ENCODE data around the gene LCK. TPM values are rescaled to one million over a fixed set of nuclear protein-coding genes. Genes with fewer than 3 reads are reported as not detected.

The LCK gene
- polyA plus RNA-seq, 1 donor from 2014 or later: not detected

DNA sequence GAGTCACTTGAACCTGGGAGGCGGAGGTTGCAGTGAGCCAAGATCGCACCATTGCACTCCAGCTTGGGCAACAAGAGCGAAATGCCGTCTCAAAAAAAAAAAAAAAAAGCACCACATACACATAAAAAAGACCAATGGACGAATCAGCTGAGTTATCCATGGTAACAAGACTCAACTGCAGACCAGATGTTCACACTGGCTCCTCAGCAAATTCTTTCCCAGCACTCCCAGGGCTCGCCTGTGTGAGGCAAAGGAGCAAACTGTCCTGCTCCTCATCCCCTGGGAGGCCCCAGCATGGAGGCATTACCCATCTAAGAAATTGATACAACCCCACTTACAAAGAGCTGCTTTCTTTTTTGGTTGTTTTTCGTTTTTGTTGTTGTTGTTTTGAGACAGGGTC is 32.0 kb upstream of the LCK start (continued):
- TF ChIP-seq SMC3 (conservative IDR thresholded peaks at IDR 0.05; ENCODE audit: poor library complexity): no peak
- no peak for TF ChIP-seq EZH2 (IDR thresholded peaks at IDR 0.05; ENCODE audit: borderline replicate concordance, insufficient read depth, low read length, poor library complexity, severe bottlenecking)

DNA sequence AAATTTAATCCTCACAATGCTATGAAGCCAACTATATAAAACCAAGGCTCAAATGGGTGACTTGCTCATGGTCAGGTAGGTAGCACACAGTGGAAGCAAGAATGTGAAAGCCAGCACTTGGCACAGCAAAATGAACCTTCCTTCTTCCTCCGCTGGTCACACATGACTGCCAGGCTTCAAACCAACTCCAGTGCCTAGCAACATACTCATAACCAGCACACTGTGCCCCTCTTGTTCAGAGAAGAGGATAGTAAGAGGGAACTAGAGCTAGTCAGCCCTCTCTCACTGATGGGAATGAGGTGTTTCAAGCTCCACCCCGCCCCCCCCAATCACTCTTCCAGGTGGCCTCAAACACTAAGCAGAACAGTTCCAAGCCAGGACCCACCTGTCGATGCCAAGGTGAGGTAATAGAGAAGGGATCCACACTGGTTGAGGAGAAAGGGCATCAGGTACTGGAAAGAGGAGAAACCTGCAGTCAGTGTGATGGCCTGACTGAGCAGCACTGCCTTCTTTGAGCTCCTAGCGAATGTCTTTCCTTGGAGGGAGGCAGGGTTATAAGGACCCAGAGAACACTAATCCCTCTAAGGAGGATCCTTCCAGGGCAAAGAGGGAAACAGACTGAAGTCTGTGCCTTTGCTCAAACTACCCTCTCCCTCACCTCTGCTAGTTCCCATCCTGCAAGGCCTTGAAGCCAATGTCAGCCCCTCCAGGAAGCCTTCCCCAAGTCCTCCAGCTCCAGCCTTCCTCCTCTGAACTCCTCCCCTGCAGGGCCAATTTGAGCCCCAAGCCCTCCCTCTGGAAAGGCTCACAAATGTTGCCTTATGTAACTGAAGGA is 30.1 kb upstream of the LCK start:
- Histone ChIP-seq H3K9me3 (ENCODE audit: low read length) (no peaks in the 10 kb centered on the region), H4K20me1 (ENCODE audit: insufficient read depth) (no peaks in the 10 kb centered on the region), H3K9ac (ENCODE audit: low read length) (peak overlapping the region; percentile 89), H3K4me2 (ENCODE audit: low read length) (peak overlapping the region; percentile 93), H3K4me3 (ENCODE audit: low read length) (peak overlapping the region; percentile 80), H3F3A (ENCODE audit: insufficient read depth, low read length, poor library complexity, severe bottlenecking) (no peaks in the 10 kb centered on the region), H3K9me2 (ENCODE audit: insufficient read depth, low read length) (no peaks in the 10 kb centered on the region), H3K27ac (ENCODE audit: low read length) (peak overlapping the region; percentile 89), H2AFZ (ENCODE audit: low read depth, low read length) (no peak overlapping the region), H3K27me3 (ENCODE audit: insufficient read depth, low read depth, low read length) (no peaks in the 10 kb centered on the region), H3K36me3 (ENCODE audit: insufficient read depth, low read length) (peaks cover 5% of the 10 kb centered on the region), H3K79me2 (replicated peaks; ENCODE audit: insufficient read depth, low read length) (peaks cover 22% of the 10 kb centered on the region)
- TF ChIP-seq EP300 (conservative IDR thresholded peaks at IDR 0.05; ENCODE audit: poor library complexity, severe bottlenecking) (no peak), RAD21 (conservative IDR thresholded peaks at IDR 0.05) (no peak), EZH2 (IDR thresholded peaks at IDR 0.05; ENCODE audit: borderline replicate concordance, insufficient read depth, low read length, poor library complexity, severe bottlenecking) (no peak), SMC3 (conservative IDR thresholded peaks at IDR 0.05; ENCODE audit: poor library complexity) (no peak), POLR2AphosphoS5 (IDR thresholded peaks at IDR 0.05) (no peak), MXI1 (conservative IDR thresholded peaks at IDR 0.05; ENCODE audit: poor library complexity, severe bottlenecking) (no peak), TAF1 (IDR thresholded peaks at IDR 0.05; ENCODE audit: low read depth) (no peak)
- TF ChIP-seq, protein P1, sequence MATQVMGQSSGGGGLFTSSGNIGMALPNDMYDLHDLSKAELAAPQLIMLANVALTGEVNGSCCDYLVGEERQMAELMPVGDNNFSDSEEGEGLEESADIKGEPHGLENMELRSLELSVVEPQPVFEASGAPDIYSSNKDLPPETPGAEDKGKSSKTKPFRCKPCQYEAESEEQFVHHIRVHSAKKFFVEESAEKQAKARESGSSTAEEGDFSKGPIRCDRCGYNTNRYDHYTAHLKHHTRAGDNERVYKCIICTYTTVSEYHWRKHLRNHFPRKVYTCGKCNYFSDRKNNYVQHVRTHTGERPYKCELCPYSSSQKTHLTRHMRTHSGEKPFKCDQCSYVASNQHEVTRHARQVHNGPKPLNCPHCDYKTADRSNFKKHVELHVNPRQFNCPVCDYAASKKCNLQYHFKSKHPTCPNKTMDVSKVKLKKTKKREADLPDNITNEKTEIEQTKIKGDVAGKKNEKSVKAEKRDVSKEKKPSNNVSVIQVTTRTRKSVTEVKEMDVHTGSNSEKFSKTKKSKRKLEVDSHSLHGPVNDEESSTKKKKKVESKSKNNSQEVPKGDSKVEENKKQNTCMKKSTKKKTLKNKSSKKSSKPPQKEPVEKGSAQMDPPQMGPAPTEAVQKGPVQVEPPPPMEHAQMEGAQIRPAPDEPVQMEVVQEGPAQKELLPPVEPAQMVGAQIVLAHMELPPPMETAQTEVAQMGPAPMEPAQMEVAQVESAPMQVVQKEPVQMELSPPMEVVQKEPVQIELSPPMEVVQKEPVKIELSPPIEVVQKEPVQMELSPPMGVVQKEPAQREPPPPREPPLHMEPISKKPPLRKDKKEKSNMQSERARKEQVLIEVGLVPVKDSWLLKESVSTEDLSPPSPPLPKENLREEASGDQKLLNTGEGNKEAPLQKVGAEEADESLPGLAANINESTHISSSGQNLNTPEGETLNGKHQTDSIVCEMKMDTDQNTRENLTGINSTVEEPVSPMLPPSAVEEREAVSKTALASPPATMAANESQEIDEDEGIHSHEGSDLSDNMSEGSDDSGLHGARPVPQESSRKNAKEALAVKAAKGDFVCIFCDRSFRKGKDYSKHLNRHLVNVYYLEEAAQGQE (IDR thresholded peaks at IDR 0.05; ENCODE audit: borderline replicate concordance): no peak
- TF ChIP-seq, protein P2, sequence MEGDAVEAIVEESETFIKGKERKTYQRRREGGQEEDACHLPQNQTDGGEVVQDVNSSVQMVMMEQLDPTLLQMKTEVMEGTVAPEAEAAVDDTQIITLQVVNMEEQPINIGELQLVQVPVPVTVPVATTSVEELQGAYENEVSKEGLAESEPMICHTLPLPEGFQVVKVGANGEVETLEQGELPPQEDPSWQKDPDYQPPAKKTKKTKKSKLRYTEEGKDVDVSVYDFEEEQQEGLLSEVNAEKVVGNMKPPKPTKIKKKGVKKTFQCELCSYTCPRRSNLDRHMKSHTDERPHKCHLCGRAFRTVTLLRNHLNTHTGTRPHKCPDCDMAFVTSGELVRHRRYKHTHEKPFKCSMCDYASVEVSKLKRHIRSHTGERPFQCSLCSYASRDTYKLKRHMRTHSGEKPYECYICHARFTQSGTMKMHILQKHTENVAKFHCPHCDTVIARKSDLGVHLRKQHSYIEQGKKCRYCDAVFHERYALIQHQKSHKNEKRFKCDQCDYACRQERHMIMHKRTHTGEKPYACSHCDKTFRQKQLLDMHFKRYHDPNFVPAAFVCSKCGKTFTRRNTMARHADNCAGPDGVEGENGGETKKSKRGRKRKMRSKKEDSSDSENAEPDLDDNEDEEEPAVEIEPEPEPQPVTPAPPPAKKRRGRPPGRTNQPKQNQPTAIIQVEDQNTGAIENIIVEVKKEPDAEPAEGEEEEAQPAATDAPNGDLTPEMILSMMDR (IDR thresholded peaks at IDR 0.05; ENCODE audit: poor library complexity, severe bottlenecking): no peak

DNA sequence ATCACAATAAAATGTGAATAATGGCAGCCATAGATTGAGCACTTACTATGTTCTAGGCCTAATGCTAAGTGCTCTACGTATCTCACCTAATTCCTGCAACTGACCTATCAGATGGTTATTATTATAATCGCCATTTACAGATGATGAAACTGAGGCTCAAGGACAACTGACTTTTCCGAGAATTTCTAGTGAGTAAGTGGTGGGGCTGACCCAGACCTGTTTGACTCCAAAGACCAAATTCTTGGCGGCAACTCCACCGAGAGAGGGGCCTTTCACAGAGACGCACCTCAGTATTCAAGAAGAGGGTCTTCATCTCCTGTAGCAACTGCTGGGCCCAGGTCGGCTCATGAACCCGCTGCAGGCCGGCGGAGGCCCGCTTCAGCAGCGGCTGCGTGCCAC is 29.5 kb upstream of the LCK start:
- Histone ChIP-seq H3F3A (ENCODE audit: insufficient read depth, low read length, poor library complexity, severe bottlenecking) (no peaks in the 10 kb centered on the region), H4K20me1 (ENCODE audit: insufficient read depth) (no peaks in the 10 kb centered on the region), H3K27me3 (ENCODE audit: insufficient read depth, low read depth, low read length) (no peaks in the 10 kb centered on the region), H3K4me3 (ENCODE audit: low read length) (peak overlapping the region; percentile 80), H3K9ac (ENCODE audit: low read length) (peak overlapping the region; percentile 89), H3K36me3 (ENCODE audit: insufficient read depth, low read length) (peaks cover 4% of the 10 kb centered on the region), H3K27ac (ENCODE audit: low read length) (peak overlapping the region; percentile 89), H3K9me2 (ENCODE audit: insufficient read depth, low read length) (no peaks in the 10 kb centered on the region), H3K79me2 (replicated peaks; ENCODE audit: insufficient read depth, low read length) (peaks cover 22% of the 10 kb centered on the region), H2AFZ (ENCODE audit: low read depth, low read length) (peak overlapping the region; percentile 75), H3K4me2 (ENCODE audit: low read length) (peak overlapping the region; percentile 93), H3K9me3 (ENCODE audit: low read length) (no peaks in the 10 kb centered on the region)
- TF ChIP-seq EP300 (conservative IDR thresholded peaks at IDR 0.05; ENCODE audit: poor library complexity, severe bottlenecking): no peak
- no peak for TF ChIP-seq EZH2 (IDR thresholded peaks at IDR 0.05; ENCODE audit: borderline replicate concordance, insufficient read depth, low read length, poor library complexity, severe bottlenecking)
- TF ChIP-seq, protein P2 (IDR thresholded peaks at IDR 0.05; ENCODE audit: poor library complexity, severe bottlenecking): no peak
- TF ChIP-seq, protein P1 (IDR thresholded peaks at IDR 0.05; ENCODE audit: borderline replicate concordance): peak; percentile 0
- no peak for TF ChIP-seq POLR2AphosphoS5 (IDR thresholded peaks at IDR 0.05)
